Bone marrow (tissue), 2 donors: Measurements from ENCODE around the gene FTO.
A peak's percentile ranks its signal among the peaks of the same experiment; 100 is the strongest.
"Not testable (repeated sequence)": the region's sequence is repeated elsewhere in the genome, so short reads cannot be mapped to it uniquely, and the experiment has no call there.

Source experiments
- DNase-seq, 2 donors: peaks; one replicate each; lab custom pipeline; 2025; lab: John Stamatoyannopoulos, UW

The FTO gene

DNA sequence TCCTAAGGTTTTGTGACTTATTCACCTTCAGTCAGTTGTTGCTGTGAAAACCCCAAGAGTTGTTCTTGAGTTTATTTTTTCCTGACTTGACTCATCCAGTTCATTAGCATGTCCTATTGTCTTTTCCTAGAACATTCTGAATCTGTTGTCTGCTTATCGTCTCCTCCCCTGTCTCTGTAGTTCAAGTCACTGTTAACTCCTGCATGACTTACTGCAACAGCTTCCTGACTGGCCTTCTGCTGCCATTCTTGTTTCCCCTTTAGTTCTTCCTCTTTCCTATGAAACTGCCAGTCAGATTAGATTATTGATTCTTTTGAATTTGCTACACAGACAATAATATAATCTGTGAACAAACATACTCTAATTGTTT lies 161.5 kb downstream of the FTO start:
- peak in 1 of 2 donors; percentile 87 for DNase-seq

DNA sequence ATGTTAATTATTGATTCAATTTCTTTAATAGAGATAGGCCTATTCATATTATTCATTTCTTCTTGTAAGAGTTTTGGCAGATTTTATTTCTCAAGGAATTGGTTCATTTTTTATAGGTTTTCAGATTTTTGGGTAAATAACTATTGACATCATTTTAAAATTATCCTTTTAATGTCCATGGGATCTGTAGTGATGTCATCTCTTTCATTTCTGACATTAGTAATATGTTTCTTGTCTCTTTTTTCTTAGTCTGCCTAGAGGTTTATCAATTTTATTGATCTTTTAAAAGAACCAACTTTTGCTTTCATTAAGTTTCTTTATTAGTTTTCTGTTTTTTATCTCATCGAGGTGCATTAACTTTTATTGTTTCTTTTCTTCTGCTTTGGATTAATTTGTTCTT lies 162.6 kb downstream of the FTO start:
- no peak for DNase-seq

GRCh38 chr16:53870831-53871230 lies 166.9 kb downstream of the FTO start:
- no peak for DNase-seq

- DNase-seq, result peak in 1 of 2 donors; percentile 21
Observed at GRCh38 chr16:53872248-53873221, 168.6 kb downstream of the FTO start.

GRCh38 chr16:53876811-53877210 lies 172.9 kb downstream of the FTO start:
- DNase-seq, result no peak

DNA sequence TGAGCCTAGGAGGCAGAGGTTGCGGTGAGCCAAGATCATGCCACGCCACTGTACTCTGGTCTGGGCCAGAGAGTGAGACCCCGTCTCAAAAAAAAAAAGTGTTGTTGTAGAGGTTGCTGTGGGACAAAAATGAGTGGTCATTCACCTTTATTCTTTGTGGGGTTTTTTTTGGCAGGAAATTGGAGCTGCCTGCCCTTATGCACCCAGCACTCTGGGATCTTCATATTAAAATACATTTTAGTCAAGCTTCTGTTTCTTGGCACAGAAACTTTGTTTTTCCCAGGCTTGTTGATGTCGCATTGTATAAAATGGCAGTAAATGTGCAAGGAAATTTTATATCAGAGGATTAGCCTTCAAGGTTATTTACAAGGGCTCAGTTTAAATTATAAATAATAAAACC lies 174.3 kb downstream of the FTO start:
- DNase-seq, result no peak

DNA sequence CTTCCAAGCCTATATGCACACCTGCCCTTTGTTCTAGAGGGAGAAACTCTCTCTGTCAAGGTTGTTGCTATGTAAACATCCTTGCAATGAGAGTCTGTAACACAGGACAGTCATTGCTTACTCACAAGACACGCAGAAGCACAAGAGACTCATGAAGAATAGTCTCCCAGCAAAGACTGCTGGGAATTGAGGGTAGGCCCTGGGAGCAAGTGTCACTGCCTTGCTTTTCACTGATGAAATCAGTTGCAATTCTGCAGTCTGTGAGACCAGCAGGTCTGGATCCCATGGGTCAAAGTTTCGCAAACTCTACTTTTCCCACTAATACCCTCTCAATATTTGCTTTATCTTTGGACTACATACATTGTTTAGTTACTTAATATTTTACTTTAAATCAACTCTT lies 177.4 kb downstream of the FTO start:
- no peak for DNase-seq

GRCh38 chr16:53882310-53882709 lies 178.4 kb downstream of the FTO start:
- no peak for DNase-seq

DNA sequence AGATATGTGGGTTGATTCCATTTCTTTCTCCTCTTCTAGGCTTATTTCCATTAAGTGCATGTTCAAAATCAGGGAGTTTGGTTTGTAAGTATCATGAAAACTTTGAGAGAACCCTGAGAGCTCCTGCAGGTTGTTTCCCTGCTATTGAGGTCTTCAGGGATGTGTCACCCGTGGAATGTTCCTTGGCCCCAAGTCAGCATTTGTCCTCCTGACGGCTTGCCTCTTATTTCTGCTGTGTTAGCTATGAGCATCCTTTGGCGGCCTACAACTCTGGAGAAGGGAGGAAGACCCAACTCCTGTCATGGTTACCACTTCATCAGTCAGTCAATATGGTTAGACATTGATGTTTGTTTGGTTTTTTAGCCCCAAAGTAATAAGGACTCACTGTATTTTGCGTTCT lies 180.8 kb downstream of the FTO start:
- no peak for DNase-seq

- DNase-seq, result no peak
Observed at GRCh38 chr16:53886482-53887378, 182.8 kb downstream of the FTO start.

DNA sequence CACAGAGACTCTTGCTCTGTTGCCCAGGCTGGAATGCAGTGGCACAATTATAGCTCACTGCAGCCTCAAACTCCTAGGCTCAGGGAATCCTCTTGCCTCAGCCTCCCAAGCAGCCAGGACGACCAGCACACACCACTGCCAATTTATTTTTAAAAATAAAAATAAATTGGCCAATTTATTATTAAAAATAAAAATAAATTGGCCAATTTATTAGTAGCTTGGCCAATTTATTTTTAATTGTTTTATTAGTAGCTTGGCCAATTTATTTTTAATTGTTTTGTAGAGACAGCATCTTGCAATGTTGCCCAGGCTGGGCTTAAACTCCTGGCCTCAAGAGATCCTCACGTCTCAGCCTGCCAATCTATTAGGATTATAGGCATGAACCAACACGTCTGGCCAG lies 184.3 kb downstream of the FTO start:
- DNase-seq, result no peak

DNA sequence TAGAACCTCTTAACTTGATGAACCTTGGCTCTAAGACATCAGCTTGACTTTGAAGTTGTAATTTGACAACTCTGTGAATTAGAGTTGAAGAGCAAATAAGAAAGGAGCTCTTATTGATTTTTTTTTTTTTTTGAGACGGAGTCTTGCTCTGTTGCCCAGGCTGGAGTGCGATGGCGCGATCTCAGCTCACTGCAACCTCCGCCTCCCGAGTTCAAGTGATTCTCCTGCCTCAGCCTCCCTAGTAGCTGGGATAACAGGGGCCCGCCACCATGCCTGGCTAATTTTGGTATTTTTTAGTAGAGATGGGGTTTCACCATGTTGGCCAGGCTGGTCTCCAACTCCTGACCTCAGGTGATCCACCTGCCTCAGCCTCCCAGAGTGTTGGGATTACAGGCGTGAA lies 186.9 kb downstream of the FTO start:
- DNase-seq, result not testable (repeated sequence)

GRCh38 chr16:53891409-53892139 lies 187.6 kb downstream of the FTO start:
- DNase-seq, result no peak

- DNase-seq, result peak in 1 of 2 donors; percentile 33
Observed at GRCh38 chr16:53892155-53892554, 188.2 kb downstream of the FTO start.

DNA sequence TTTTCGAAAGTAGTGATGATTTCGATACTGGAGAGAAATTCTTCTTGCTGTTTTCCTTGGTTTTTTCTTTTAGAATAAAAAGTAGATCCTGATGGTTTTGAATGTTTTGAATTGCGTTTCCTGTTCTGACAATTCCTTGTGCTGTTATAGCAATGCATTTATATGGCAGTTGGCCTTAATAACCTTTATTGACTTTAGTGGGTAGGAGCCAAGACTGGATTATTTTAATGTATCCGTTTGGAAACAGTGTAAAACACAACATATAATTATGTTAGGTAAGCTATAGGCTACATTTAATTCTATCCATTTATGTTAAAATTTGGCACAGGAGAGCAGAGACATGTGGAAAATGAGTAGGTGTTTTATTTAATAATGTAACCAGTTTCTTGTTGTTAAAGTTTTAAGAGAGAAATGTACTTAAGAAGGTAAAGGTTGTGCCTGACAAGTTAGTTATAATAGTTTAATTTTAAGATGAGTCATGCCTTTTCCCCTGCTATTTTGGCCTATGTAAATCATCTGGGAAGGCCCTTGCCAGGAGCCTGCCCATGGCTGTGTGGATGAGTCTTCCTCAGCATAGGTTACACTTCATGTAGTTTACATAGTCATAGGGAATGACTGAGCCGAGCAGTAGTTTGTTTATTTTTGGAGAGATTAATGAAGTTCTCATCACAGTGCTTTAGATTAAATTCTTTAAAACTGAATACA lies 189.9 kb downstream of the FTO start:
- DNase-seq, result no peak

- no peak for DNase-seq
Observed at GRCh38 chr16:53894686-53895085, 190.7 kb downstream of the FTO start.

GRCh38 chr16:53895433-53895832 lies 191.5 kb downstream of the FTO start:
- DNase-seq, result no peak

DNA sequence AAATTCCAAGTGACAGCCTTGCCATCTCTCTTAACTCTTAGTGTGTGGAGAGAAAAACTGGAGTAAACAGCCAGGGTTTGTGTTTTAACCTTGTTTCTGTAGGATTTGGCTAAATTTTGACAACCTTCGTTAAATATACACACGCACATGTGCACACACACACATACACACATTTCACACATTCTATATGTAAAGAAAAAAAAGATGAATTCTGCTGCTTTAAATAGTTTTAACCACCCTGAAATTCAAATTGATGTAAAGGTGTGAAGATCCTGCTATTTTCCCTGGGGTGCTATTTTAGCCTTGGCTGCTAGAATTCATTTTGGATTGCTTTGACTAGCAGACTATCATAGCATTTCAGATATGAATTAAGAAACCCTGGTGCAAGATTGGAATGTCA lies 191.9 kb downstream of the FTO start:
- DNase-seq, result no peak

DNA sequence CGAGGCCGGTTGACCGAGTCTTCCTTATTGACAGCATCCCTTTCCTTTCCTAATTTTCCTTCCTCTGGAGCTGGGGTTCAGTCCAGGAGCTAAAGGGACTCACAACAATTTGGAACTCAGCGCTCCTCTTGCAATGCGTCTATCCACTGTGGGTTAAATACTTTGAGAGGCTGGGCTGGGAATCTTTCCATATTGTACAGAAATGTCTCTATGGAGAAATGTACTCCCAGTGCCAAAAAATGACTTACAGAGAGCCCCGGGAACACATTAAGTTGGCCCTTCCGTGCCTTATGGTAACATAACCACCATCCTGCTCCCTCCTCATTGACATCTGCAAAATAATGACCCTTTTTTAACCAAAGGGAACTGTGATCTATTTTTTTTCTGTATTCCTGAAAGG lies 192.8 kb downstream of the FTO start:
- no peak for DNase-seq

DNA sequence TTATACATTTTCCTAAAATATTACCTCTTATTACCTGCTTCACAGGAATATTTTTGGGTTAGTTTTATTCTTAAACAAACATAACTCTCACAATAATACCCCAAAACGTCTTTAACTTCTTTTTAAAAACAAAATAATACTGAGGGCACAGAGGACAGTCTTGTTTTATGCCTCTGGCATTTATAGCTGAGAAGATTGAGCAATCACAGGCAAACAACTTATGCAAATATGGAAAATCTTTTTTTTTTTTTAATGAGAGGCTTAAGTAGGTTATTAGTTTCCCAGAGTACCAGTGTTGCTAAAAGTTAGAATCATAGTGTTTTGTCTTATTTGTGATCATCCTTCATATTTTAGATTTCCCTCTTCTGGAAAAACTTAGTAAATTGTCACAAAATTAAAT lies 195.0 kb downstream of the FTO start:
- no peak for DNase-seq

DNA sequence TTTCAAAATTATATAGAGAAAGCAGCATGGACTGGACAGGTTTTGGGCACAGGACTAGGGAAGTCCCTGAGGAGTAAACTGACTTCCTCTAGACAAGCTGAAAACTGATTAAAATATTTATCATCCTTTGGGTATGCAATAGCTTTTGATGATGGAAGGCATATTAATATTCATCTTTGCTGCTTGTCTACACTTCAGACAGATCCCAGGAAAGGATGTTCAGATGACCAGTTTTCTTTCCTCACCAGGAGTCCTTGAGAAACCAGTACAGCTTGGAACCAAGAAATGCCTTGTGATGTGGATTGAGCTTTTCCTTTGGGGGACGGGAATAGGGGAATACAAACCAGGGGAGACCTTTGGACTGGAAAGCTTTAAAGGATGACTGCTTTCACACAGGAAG lies 195.5 kb downstream of the FTO start:
- no peak for DNase-seq

GRCh38 chr16:53900667-53901066 lies 196.7 kb downstream of the FTO start:
- DNase-seq, result no peak
